Left lobe of liver (tissue), 2 donors: ENCODE data around the gene TIA1. TPM values are rescaled to one million over a fixed set of nuclear protein-coding genes. Genes with fewer than 3 reads are reported as not detected.
A peak's percentile ranks its signal among the peaks of the same experiment; 100 is the strongest.
"Not testable (repeated sequence)": the region's sequence is repeated elsewhere in the genome, so short reads cannot be mapped to it uniquely, and the experiment has no call there.

Experiments
- ATAC-seq: fragments of 200-7000 bp; cut with Tn5 transposase; one replicate; pipeline ENCODE4 v1.9.1; 2020; ENCODE audit warnings: mild to moderate bottlenecking, moderate library complexity
- DNase-seq: peaks from one replicate; pipeline ENCODE4 v3.0.0-alpha.2; 2020; ENCODE audit warnings: low spot score
- total RNA-seq: library from RNA; stranded (reverse); gene quantifications from one replicate; pipeline ENCODE4 v1.2.1, GENCODE V29; 2021
- donor health status: DM: no; HTN: no; CAD: no; lungs with moderate emphysema.
- donor health status: DM: no; HTN: yes; CAD: no.

TIA1 gene
- 45.1 TPM for total RNA-seq

GRCh38 chr2:70248181-70248847 is at the start of gene TIA1:
TIA1 (minus strand) TSS chr2:70248628; CDS start chr2:70248430, 198 bp downstream.
- DNase-seq (peak; percentile 98), ATAC-seq (peak; percentile 93)

- not testable (repeated sequence) for DNase-seq, ATAC-seq
Measured at GRCh38 chr2:70297828-70298227, 49.4 kb upstream of the TIA1 start.

- ATAC-seq: no peak
- DNase-seq: no peak
Measured at GRCh38 chr2:70283500-70284191, 35.2 kb upstream of the TIA1 start.

- DNase-seq: no peak
- ATAC-seq: no peak
Measured at GRCh38 chr2:70282439-70282838, 34.0 kb upstream of the TIA1 start.

GRCh38 chr2:70280242-70280798 is 31.9 kb upstream of the TIA1 start:
- no peak for DNase-seq
- ATAC-seq: no peak

GRCh38 chr2:70270323-70270722 is 21.9 kb upstream of the TIA1 start:
- DNase-seq (no peak), ATAC-seq (peak; percentile 45)

- ATAC-seq: peak; percentile 89
- DNase-seq: peak; percentile 85
Measured at GRCh38 chr2:70269422-70270302, 21.2 kb upstream of the TIA1 start.

- ATAC-seq, DNase-seq: not testable (repeated sequence)
Measured at GRCh38 chr2:70266925-70267324, 18.5 kb upstream of the TIA1 start.

GRCh38 chr2:70261501-70261900 is 13.1 kb upstream of the TIA1 start:
- ATAC-seq: no peak
- no peak for DNase-seq

GRCh38 chr2:70258532-70258875 is 10.1 kb upstream of the TIA1 start:
- ATAC-seq (peak; percentile 82), DNase-seq (peak; percentile 87)

GRCh38 chr2:70255637-70256314 is 7.3 kb upstream of the TIA1 start:
- DNase-seq: no peak

GRCh38 chr2:70250434-70250833 is 2.0 kb upstream of the TIA1 start:
- no peak for ATAC-seq
- no peak for DNase-seq

More at GRCh38 chr2:70255637-70256314, 7.3 kb upstream of the TIA1 start:
- no peak for ATAC-seq

- no peak for ATAC-seq
- no peak for DNase-seq
Measured at GRCh38 chr2:70247364-70248180, 856 bp downstream of the TIA1 start.

- no peak for DNase-seq
- no peak for ATAC-seq
Measured at GRCh38 chr2:70243806-70244584, 4.4 kb downstream of the TIA1 start.

- DNase-seq (no peak), ATAC-seq (no peak)
Measured at GRCh38 chr2:70242552-70242951, 5.9 kb downstream of the TIA1 start.

- no peak for ATAC-seq
- no peak for DNase-seq
Measured at GRCh38 chr2:70241340-70241739, 7.1 kb downstream of the TIA1 start.

GRCh38 chr2:70240599-70240998 is 7.8 kb downstream of the TIA1 start:
- DNase-seq (no peak), ATAC-seq (no peak)

- ATAC-seq: peak; percentile 95
- DNase-seq: no peak
Measured at GRCh38 chr2:70233926-70234325, 14.5 kb downstream of the TIA1 start.

GRCh38 chr2:70226781-70227180 is 21.6 kb downstream of the TIA1 start:
- DNase-seq: no peak

More at GRCh38 chr2:70226781-70227180, 21.6 kb downstream of the TIA1 start:
- no peak for ATAC-seq
